HG02763 (cell line): ENCODE results near the gene FERMT2.

Experiments
- ATAC-seq: cut with Tn5 transposase; IDR thresholded peaks from one replicate; pipeline ENCODE4 v1.9.1; 2021; ENCODE audit warnings: mild to moderate bottlenecking, moderate library complexity; ENCODE audit not compliant: unreplicated experiment

The FERMT2 gene

GRCh38 chr14:52833891-52834290, 117.0 kb downstream of the FERMT2 start:
- ATAC-seq = no peak

DNA sequence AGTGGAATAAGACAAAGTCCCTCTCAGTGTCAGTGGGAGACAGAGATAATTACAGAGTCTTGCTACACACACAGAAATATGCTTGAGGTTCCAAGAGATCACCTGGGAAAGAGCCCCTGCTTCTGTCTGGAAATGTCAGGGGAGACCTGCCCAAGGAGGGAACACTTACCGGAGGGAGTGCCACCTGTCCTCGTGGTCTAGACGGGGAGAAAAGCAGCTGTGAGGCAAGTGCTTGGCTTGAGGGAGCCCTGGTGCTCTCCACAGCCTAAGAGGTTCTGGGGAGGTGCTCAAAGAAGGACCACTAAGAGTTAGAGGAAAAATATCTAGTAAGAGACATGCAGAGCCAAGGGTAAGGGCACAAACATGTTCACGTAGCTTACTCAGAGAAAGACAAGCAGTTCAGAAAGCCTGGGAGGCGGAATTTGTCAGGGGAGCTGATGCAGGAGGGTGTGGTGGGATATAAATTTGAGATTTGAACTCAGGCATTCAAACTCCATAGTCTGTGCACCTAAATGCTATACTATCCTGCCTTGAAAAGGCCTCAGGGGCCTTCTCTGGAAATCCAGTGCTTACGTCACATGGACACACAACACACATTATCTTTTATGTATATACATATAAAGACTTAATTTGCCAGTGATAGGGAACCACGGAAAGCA, 121.2 kb downstream of the FERMT2 start:
- no peak for ATAC-seq

- ATAC-seq = no peak
These were observed 123.4 kb downstream of the FERMT2 start for GRCh38 chr14:52827426-52827825.

- ATAC-seq = no peak
These were observed 125.8 kb downstream of the FERMT2 start for GRCh38 chr14:52825085-52825484.

DNA sequence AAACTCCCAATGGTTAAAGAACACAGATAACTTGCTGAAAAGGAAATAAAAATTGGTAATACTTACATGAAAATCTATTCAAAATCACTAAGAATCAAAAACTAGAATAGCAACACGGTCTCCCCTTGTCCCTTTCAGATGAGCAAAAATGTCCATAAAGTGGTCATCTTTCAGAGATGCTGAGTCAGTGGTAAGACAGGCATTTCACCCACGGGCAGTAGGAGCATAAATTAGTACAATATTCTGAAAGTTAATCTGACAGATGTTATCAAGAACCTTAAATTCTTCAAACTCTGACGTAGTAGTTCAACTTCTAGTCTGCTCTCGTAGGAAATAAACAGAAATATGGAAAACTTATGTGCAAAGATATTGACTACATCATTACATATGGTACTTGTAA, 126.4 kb downstream of the FERMT2 start:
- no peak for ATAC-seq

DNA sequence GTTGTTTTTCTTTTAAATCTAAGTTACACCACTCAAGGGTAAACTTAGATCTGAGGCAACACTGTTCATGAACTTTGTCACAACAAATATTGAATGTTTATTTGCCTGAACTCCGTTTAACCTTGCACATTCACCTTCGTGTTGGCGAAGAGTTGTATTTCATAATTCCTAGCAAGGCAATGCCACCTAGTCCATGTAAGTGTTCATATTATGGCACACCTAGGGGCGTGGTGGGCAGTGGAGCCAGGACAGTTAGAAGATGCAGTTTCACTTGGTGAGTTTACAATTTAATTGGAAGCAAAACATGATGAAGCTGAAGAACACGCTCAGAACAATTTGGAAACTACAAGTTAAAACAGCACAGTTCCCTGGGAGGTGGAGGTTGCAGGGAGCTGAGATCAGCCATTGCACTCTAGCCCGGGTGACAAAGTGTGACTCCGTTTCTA, 129.0 kb downstream of the FERMT2 start:
- no peak for ATAC-seq

DNA sequence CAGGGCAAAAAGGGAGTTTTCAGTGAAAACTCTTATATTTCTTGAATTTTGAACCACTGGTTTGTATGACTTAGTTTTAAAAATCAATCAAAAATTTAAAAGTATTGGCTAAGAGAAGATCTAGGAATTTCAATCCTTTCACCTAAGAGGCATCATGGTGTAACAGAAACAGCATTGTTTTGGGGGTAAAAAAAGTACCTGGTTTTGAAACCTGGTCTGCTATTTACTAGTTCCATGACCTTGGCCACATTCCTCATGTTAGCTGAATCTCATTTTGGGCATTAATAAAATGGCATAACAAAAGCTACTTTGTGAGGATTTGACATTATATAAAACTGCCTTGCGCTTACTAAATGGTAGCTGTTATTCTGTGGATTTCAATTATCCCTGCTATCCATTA, 142.7 kb downstream of the FERMT2 start:
- no peak for ATAC-seq
